Testis (tissue), 3 donors: ENCODE data around the gene NCK1. TPM values are rescaled to one million over a fixed set of nuclear protein-coding genes. Genes with fewer than 3 reads are reported as not detected.

ENCODE experiments used
- DNase-seq: peaks from one replicate; pipeline ENCODE4 v3.0.0-alpha.2; 2019
- H3K27ac ChIP-seq, 2 donors: fragments of 200-600 bp; sonication (generic); one replicate each; pipeline ENCODE4 v1.5.1; 2019
- H3K27me3 ChIP-seq: fragments of 200-600 bp; sonication (generic); one replicate; pipeline ENCODE4 v1.5.1; 2019
- H3K36me3 ChIP-seq: fragments of 200-600 bp; sonication (generic); one replicate; pipeline ENCODE4 v1.5.1; 2017; ENCODE audit warnings: low read depth; ENCODE audit errors: missing control alignments
- H3K4me1 ChIP-seq: fragments of 200-600 bp; sonication (generic); one replicate; pipeline ENCODE4 v1.5.1; 2019
- H3K4me3 ChIP-seq, 2 donors: fragments of 200-600 bp; sonication (generic); one replicate each; pipeline ENCODE4 v1.5.1; 2017 to 2019
- H3K9me3 ChIP-seq: fragments of 200-600 bp; sonication (generic); one replicate; pipeline ENCODE4 v1.5.1; 2017
- POLR2A ChIP-seq: fragments of 450-650 bp; IDR thresholded peaks from one replicate; pipeline ENCODE4 v1.6.1; 2017; ENCODE audit warnings: antibody characterized with exemption, mild to moderate bottlenecking, moderate library complexity
- WGBS, 2 donors: methylation state at CpG; one replicate each; pipeline ENCODE4 v1.1.5; 2018; 5-methylcytosine and 5-hydroxymethylcytosine counted together
- intact Hi-C: fragments of 100-400 bp; cut with DNase I; formaldehyde crosslinking; loops from one replicate; pipeline ENCODE4 v1.15.1; 2023; ENCODE audit warnings: low total_unique reads
- polyA plus RNA-seq: library from polyadenylated mRNA; stranded (reverse); fragments of 350-450 nt; fragmentation: Illumina TruSeq; extraction: RNeasy Lipid Tissue Mini Kit (QIAGEN cat#74804); gene quantifications from one replicate; pipeline ENCODE4 v1.2.3, GENCODE V29; 2014; ENCODE audit warnings: low read depth, low replicate concordance; ENCODE audit not compliant: insufficient read depth
- total RNA-seq, 2 donors: library from RNA; depleted of rRNA; stranded (reverse); fragments of >200 nt; gene quantifications; one replicate each; pipeline ENCODE4 v1.2.3, GENCODE V29; 2016
- TF ChIP-seq, protein P1 (sequence below), 3 experiments: fragments of 450-650 bp in 2 of 3; fragments of 200-600 bp in 1 of 3; sonication (generic) in 1 of 3; IDR thresholded peaks; one replicate each; pipeline ENCODE4 v1.5.1; 2016 to 2019; ENCODE audit warnings: antibody characterized with exemption in 3 of 3, mild to moderate bottlenecking in 2 of 3, moderate library complexity in 1 of 3

Gene NCK1
- total and polyA plus RNA-seq, 3 donors from 2014 or later = 31.1 to 45.0 (median 42.7) TPM

- Histone ChIP-seq H3K27me3 (no peaks in the 10 kb centered on the region), H3K4me1 (peaks cover 3% of the 10 kb centered on the region), H3K27ac (no peak overlapping the region), H3K9me3 (no peaks in the 10 kb centered on the region), H3K4me3 (no peak overlapping the region), H3K36me3 (no peaks in the 10 kb centered on the region)
- intact Hi-C loops = no loop called here
- 90 to 94% methylated on average over 2 of the region's 2 CpGs for WGBS, 2 donors
- no peak for DNase-seq
- TF ChIP-seq, protein P1, sequence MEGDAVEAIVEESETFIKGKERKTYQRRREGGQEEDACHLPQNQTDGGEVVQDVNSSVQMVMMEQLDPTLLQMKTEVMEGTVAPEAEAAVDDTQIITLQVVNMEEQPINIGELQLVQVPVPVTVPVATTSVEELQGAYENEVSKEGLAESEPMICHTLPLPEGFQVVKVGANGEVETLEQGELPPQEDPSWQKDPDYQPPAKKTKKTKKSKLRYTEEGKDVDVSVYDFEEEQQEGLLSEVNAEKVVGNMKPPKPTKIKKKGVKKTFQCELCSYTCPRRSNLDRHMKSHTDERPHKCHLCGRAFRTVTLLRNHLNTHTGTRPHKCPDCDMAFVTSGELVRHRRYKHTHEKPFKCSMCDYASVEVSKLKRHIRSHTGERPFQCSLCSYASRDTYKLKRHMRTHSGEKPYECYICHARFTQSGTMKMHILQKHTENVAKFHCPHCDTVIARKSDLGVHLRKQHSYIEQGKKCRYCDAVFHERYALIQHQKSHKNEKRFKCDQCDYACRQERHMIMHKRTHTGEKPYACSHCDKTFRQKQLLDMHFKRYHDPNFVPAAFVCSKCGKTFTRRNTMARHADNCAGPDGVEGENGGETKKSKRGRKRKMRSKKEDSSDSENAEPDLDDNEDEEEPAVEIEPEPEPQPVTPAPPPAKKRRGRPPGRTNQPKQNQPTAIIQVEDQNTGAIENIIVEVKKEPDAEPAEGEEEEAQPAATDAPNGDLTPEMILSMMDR (IDR thresholded peaks at IDR 0.05) = no peak
- TF ChIP-seq POLR2A = no peak
Measured at GRCh38 chr3:136910697-136911096, 48.7 kb downstream of the NCK1 start.

DNA sequence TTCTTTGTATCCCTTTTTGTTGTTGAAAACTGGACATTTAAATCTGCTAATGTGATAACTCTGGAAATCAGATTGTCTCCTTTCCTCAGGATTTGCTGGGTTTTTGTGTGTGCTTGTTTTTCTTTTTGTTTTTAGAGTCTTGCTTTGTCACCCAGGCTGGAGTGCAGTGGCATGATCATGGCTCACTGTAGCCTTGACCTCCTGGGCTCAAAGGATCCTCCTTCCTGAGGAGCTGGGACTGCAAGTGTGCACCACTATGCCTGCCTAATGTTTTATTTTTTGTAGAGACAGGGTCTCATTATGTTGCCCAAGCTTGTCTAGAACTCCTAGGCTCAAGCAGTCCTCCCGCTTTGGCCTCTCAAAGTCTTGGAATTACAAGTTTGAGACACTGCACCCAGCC, 51.2 kb downstream of the NCK1 start:
- no peaks in the 10 kb centered on the region for H3K27me3 ChIP-seq
- H3K36me3 ChIP-seq = no peaks in the 10 kb centered on the region
- H3K27ac ChIP-seq = no peak overlapping the region
- peaks cover 3% of the 10 kb centered on the region for H3K4me1 ChIP-seq
- H3K4me3 ChIP-seq = no peak overlapping the region
- DNase-seq = no peak
- intact Hi-C loops = no loop called here
- WGBS, 2 donors = 94 to 100% methylated on average over 1 of the region's 1 CpG
- TF ChIP-seq, protein P1 (IDR thresholded peaks at IDR 0.05) = no peak
- no peak for TF ChIP-seq POLR2A
- H3K9me3 ChIP-seq = no peaks in the 10 kb centered on the region

- TF ChIP-seq POLR2A = no peak
- TF ChIP-seq, protein P1 (IDR thresholded peaks at IDR 0.05) = no peak
- 85 to 91% methylated on average over 3 of the region's 3 CpGs for WGBS, 2 donors
- Histone ChIP-seq H3K36me3 (no peaks in the 10 kb centered on the region), H3K9me3 (no peaks in the 10 kb centered on the region), H3K27ac (no peak overlapping the region), H3K27me3 (no peaks in the 10 kb centered on the region), H3K4me3 (no peak overlapping the region), H3K4me1 (peaks cover 9% of the 10 kb centered on the region)
- intact Hi-C loops = no loop called here
- DNase-seq = no peak
Measured at GRCh38 chr3:136914739-136915138, 52.7 kb downstream of the NCK1 start.

GRCh38 chr3:136916223-136916622, 54.2 kb downstream of the NCK1 start:
- Histone ChIP-seq H3K4me1 (peaks cover 9% of the 10 kb centered on the region), H3K4me3 (no peak overlapping the region), H3K27me3 (no peaks in the 10 kb centered on the region), H3K36me3 (no peaks in the 10 kb centered on the region), H3K9me3 (no peaks in the 10 kb centered on the region), H3K27ac (no peak overlapping the region)
- WGBS, 2 donors = 95% methylated on average over 1 of the region's 1 CpG
- intact Hi-C loops = no loop called here
- DNase-seq = no peak
- TF ChIP-seq, protein P1 (IDR thresholded peaks at IDR 0.05) = no peak
- TF ChIP-seq POLR2A = no peak

DNA sequence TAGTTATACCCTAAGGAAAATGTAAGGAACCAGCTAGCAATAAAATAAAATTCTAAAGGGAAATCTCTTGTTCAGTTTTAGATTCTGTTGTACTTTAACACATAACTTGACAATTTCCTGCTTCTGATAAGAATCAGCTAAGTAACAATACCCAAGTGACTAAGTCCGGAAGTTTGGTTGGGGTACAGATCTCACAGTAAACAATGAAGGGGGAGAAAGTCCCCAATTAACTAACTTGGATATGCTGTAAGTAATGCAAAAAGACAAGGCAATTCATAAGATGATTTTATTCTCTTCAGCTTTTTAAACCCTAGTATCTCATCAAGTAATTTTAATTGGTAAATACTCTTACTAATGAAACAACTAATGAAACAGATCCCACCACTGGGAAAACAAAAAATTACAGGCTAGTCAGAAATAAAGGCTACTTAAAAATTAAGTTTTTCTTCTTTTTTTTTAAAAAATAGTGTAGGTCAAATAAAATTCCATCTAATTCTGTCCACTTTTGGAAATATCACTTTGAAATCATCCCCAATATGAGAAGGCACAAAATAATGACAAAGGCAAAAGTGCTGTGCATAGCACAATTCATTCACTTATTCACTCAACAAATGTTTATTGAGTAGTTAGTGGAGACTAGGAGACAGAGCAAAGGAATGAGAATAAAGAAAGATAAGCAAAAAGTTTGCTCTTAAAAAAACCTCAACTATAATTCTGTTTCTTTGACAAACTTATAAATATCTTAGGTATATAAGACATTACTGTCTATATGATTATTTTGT, 58.0 kb downstream of the NCK1 start:
- WGBS, 2 donors = 70 to 75% methylated on average over 1 of the region's 1 CpG
- H3K4me1 ChIP-seq = peaks cover 5% of the 10 kb centered on the region
- DNase-seq = no peak
- H3K36me3 ChIP-seq = no peaks in the 10 kb centered on the region
- H3K9me3 ChIP-seq = no peaks in the 10 kb centered on the region
- no peak overlapping the region for H3K4me3 ChIP-seq
- H3K27me3 ChIP-seq = no peaks in the 10 kb centered on the region
- intact Hi-C loops = no loop called here
- no peak overlapping the region for H3K27ac ChIP-seq
- no peak for TF ChIP-seq POLR2A
- TF ChIP-seq, protein P1 (IDR thresholded peaks at IDR 0.05) = no peak
